Smooth muscle cell (in vitro differentiated cells): ENCODE results near the gene USP6. TPM values are rescaled to one million over a fixed set of nuclear protein-coding genes. Genes with fewer than 3 reads are reported as not detected.

Experiments used
- DNase-seq: peaks from one replicate; lab custom pipeline; 2025; ENCODE audit not compliant: unreplicated experiment; lab: John Stamatoyannopoulos, UW
- H2AFZ ChIP-seq: fragments of 200-600 bp; sonication (generic); 2 replicates; pipeline ENCODE4 v1.6.0; 2016; ENCODE audit warnings: antibody characterized with exemption, low read depth, mild to moderate bottlenecking
- H3F3A ChIP-seq: fragments of 200-600 bp; sonication (generic); 2 replicates; pipeline ENCODE4 v1.6.0; 2017; ENCODE audit warnings: antibody characterized with exemption, low read depth
- H3K27ac ChIP-seq: fragments of 200-600 bp; sonication (generic); 2 replicates; pipeline ENCODE4 v1.5.1; 2016; ENCODE audit warnings: low read depth, mild to moderate bottlenecking
- H3K27me3 ChIP-seq: fragments of 200-600 bp; sonication (generic); 2 replicates; pipeline ENCODE4 v1.6.1; 2016; ENCODE audit warnings: low read depth, mild to moderate bottlenecking
- H3K36me3 ChIP-seq: fragments of 200-600 bp; sonication (generic); 2 replicates; pipeline ENCODE4 v1.5.1; 2016; ENCODE audit warnings: low read depth
- H3K4me1 ChIP-seq: fragments of 200-600 bp; sonication (generic); 2 replicates; pipeline ENCODE4 v1.5.1; 2016; ENCODE audit warnings: low read depth
- H3K4me2 ChIP-seq: fragments of 200-600 bp; sonication (generic); 2 replicates; pipeline ENCODE4 v1.6.0; 2016; ENCODE audit warnings: mild to moderate bottlenecking
- H3K4me3 ChIP-seq: fragments of 200-600 bp; sonication (generic); 2 replicates; pipeline ENCODE4 v1.5.1; 2016; ENCODE audit warnings: mild to moderate bottlenecking
- H3K79me2 ChIP-seq: fragments of 200-600 bp; sonication (generic); 2 replicates; pipeline ENCODE4 v1.6.0; 2016; ENCODE audit warnings: low read depth, mild to moderate bottlenecking
- H3K9ac ChIP-seq: fragments of 200-600 bp; sonication (generic); 2 replicates; pipeline ENCODE4 v1.6.0; 2016; ENCODE audit warnings: low read depth
- H3K9me3 ChIP-seq: fragments of 200-600 bp; sonication (generic); replicated peaks from 2 replicates; pipeline ENCODE4 v1.5.1; 2016; ENCODE audit warnings: low read depth
- H4K20me1 ChIP-seq: fragments of 200-600 bp; sonication (generic); 2 replicates; pipeline ENCODE4 v1.6.0; 2016; ENCODE audit warnings: low read depth
- CTCF ChIP-seq: fragments of 200-600 bp; sonication (generic); IDR thresholded peaks from 2 replicates; pipeline ENCODE4 v1.5.1; 2017; ENCODE audit warnings: borderline replicate concordance, mild to moderate bottlenecking, antibody characterized with exemption; ENCODE audit not compliant: insufficient read depth, poor library complexity, severe bottlenecking
- WGBS: methylation state at CpG from one replicate; pipeline ENCODE4 v1.1.7; 2016; ENCODE audit warnings: low lambda C conversion rate; 5-methylcytosine and 5-hydroxymethylcytosine counted together
- polyA plus RNA-seq: library from polyadenylated mRNA; unstranded; fragments of >200 nt; fragmentation: Nextera tagmentation; extraction: Ambion mirVana; gene quantifications from 2 replicates; pipeline ENCODE4 v1.2.1, GENCODE V29; 2016
- total RNA-seq: library from RNA; depleted of rRNA; stranded (reverse); fragments of >200 nt; gene quantifications from 2 replicates; pipeline ENCODE4 v1.2.3, GENCODE V29; 2014

The USP6 gene
- total and polyA plus RNA-seq, 2 experiments from 2014 or later: 0.09 TPM; not detected in 1

DNA sequence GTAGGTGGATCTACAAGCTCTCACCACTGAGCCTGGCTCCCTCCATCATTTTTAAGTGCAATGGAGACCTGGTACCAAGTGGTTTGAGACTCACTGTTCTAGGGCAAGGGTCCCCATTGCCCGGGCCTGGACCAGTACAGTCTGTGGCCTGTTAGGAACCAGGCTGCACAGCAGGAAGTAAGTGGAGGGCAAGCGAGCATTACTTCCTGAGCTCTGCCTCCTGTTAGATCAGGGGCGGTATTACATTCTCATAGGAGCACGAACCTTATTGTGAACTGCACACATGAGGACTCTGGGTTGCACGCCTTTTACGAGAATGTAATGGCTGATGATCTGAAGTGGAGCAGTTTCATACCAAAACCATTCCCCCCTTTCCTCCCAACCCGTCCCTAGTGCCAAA, 82.6 kb downstream of the USP6 start:
- Histone ChIP-seq H3K9ac (no peak overlapping the region), H3K36me3 (no peaks in the 10 kb centered on the region), H3K79me2 (no peaks in the 10 kb centered on the region), H4K20me1 (no peaks in the 10 kb centered on the region), H3F3A (no peaks in the 10 kb centered on the region), H2AFZ (no peak overlapping the region), H3K27ac (no peak overlapping the region), H3K4me2 (no peak overlapping the region), H3K27me3 (no peaks in the 10 kb centered on the region), H3K4me1 (no peaks in the 10 kb centered on the region), H3K9me3 (no peaks in the 10 kb centered on the region), H3K4me3 (no peak overlapping the region)
- DNase-seq: no peak
- no peak for TF ChIP-seq CTCF
- WGBS: 89% methylated on average over 7 of the region's 7 CpGs

GRCh38 chr17:5200360-5200759, 84.5 kb downstream of the USP6 start:
- Histone ChIP-seq H3K36me3 (no peaks in the 10 kb centered on the region), H3K27me3 (no peaks in the 10 kb centered on the region), H3F3A (no peaks in the 10 kb centered on the region), H4K20me1 (no peaks in the 10 kb centered on the region), H3K9ac (no peak overlapping the region), H3K27ac (no peak overlapping the region), H3K9me3 (no peaks in the 10 kb centered on the region), H3K4me2 (no peak overlapping the region), H2AFZ (no peak overlapping the region), H3K79me2 (no peaks in the 10 kb centered on the region), H3K4me1 (no peaks in the 10 kb centered on the region), H3K4me3 (no peak overlapping the region)
- DNase-seq: no peak
- WGBS: 43% methylated on average over 2 of the region's 2 CpGs
- no peak for TF ChIP-seq CTCF

DNA sequence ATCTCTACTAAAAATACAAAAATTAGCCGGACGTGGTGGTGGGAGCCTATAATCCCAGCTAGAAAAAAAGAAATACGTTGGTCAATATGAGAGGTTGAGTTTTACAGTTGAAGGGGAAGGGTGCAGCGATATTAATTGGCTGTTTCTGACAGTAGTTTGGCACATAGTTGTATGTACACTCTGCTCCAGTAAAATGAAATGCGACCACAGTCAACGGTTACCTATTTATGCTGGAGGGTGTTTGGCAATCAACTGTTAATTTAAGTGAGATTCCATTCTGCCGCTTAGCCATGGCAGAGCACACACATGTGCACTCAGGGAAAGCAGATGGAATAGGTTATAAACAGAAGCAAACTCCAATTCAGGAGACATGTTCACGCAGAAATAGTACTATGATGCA, 85.2 kb downstream of the USP6 start:
- Histone ChIP-seq H2AFZ (no peak overlapping the region), H3K9ac (no peak overlapping the region), H3K79me2 (no peaks in the 10 kb centered on the region), H3K4me1 (no peaks in the 10 kb centered on the region), H3K27me3 (no peaks in the 10 kb centered on the region), H3K4me3 (no peak overlapping the region), H3K36me3 (no peaks in the 10 kb centered on the region), H4K20me1 (no peaks in the 10 kb centered on the region), H3K4me2 (no peak overlapping the region), H3F3A (no peaks in the 10 kb centered on the region), H3K9me3 (no peaks in the 10 kb centered on the region), H3K27ac (no peak overlapping the region)
- 96% methylated on average over 8 of the region's 8 CpGs for WGBS
- TF ChIP-seq CTCF: no peak
- DNase-seq: no peak

GRCh38 chr17:5203178-5203907, 87.5 kb downstream of the USP6 start:
- no peak for DNase-seq
- no peaks in the 10 kb centered on the region for H3K9me3 ChIP-seq
- no peak overlapping the region for H3K27ac ChIP-seq

More at GRCh38 chr17:5203178-5203907, 87.5 kb downstream of the USP6 start:
- no peaks in the 10 kb centered on the region for H3K79me2 ChIP-seq
- no peak overlapping the region for H3K9ac ChIP-seq
- TF ChIP-seq CTCF: no peak
- no peaks in the 10 kb centered on the region for H3K27me3 ChIP-seq
- H3K36me3 ChIP-seq: no peaks in the 10 kb centered on the region
- H3K4me3 ChIP-seq: no peak overlapping the region
- 95% methylated on average over 14 of the region's 14 CpGs for WGBS
- H3K4me1 ChIP-seq: no peaks in the 10 kb centered on the region
- H2AFZ ChIP-seq: no peak overlapping the region
- H3F3A ChIP-seq: no peaks in the 10 kb centered on the region
- no peak overlapping the region for H3K4me2 ChIP-seq
- H4K20me1 ChIP-seq: no peaks in the 10 kb centered on the region
